Activated CD4-positive, alpha-beta T cell treated with anti-CD3 and anti-CD28 coated beads, Interleukin-2, Interleukin-4, amounts not matched to agents 100 ng/mL and 50 ng/mL, durations not matched to agents 16 hours and 8 hours (primary cell): ENCODE data around the gene NUMBL.

Experiments used
- DNase-seq: peaks from one replicate; pipeline ENCODE4 v3.0.0-alpha.2; 2020; ENCODE audit warnings: low spot score

NUMBL gene

DNA sequence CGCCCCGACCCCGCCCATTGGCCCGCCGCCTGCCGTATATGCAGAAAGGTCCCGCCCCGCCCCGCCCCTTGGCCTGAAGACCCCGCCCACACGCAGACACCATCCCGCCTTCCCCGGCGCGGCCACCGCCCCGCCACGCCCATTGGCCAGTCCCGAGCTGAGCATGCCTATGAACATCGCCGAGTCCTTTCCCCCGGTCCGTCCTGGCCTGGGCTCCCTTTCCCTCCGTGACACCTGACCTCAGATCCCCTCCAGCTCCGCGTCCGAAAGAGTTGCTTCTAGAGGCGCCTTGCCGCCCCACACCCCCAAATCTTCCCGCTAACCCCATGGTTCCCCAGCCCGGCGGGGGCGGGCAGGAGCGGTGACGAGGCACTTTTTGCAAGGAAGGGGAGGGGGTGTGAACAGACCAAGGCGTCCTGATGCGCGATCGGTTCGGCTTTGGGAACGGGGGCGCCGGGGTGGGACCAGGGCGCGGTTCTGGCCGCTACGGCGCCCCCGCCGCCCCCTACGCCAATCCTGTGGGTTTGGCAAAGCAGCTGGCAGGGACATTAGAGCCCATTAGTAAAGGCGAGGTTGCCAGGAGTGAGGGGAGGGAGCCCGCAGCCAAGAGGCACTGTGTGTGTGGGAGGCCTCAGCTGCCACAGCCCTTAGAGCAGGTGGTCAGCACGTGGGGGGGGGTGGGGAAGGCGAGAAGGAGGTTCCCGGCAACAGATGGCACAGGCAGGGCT is 406 bp upstream of the NUMBL start:
- DNase-seq, result peak; percentile 92

- DNase-seq, result no peak
Measured at GRCh38 chr19:40689339-40690049, 957 bp downstream of the NUMBL start.

- no peak for DNase-seq
Measured at GRCh38 chr19:40688987-40689338, 1.5 kb downstream of the NUMBL start.

DNA sequence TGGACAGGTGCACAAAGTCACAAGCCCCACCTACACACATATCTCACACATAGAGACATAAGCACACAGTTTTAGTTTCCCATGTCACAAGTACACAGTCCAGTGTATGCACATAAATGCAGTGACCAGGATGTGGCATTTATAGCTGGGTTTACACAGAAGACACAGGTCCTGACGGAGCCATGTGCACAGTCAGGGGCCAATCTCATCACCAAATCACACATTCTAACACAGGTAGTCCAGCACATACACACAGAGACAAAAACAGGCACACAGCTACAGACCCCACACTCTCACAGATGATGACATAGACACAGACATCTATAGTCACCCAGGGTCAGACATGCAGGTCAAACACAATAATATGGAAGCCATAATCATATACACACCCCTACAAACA is 2.1 kb downstream of the NUMBL start:
- DNase-seq, result no peak

- no peak for DNase-seq
Measured at GRCh38 chr19:40687525-40688016, 2.9 kb downstream of the NUMBL start.

GRCh38 chr19:40686882-40687524 is 3.4 kb downstream of the NUMBL start:
- no peak for DNase-seq

DNA sequence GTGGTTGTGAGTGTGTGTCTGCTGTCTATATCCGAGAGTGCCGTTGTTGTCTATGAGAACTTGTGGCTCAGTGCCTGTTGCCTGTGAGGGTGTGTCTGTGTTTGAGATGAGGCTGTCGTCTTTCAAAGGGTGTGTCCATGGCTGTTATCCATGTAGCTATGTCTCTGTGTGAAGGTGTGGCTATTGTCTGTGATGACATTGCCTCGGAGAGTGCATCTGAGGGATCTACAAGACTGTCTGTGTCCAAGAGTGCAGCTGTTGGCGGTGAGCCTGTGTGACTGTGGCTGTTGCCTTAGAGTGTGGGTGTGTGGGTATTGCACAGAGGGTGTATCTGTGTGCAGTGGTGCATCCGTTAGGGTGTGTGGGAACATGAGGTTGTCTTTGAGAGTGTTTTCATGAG is 4.9 kb downstream of the NUMBL start:
- DNase-seq, result no peak

GRCh38 chr19:40685016-40685526 is 5.4 kb downstream of the NUMBL start:
- DNase-seq, result no peak

DNA sequence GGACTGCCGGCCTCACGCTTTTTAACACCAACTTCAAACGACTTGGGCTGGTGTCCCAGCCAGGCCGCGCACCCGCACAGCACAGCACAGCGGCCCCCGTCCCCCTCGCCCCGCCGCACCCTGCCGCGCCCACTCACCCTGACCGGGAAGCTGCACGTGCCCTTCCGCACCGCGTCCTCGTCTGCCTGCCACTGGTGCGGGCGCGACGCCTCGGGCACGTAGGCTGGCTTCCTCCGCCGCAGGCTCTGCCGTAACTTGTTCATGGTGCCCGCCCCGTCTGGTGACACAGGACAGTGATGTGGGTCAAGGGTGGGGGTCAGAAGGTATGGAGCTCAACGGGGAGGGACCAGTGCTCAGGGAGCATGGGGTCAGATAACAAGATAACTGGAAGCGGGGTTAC is 6.2 kb downstream of the NUMBL start:
- no peak for DNase-seq

GRCh38 chr19:40683437-40683836 is 7.0 kb downstream of the NUMBL start:
- no peak for DNase-seq

- no peak for DNase-seq
Measured at GRCh38 chr19:40682431-40682964, 8.0 kb downstream of the NUMBL start.

- DNase-seq, result no peak
Measured at GRCh38 chr19:40681039-40681438, 9.4 kb downstream of the NUMBL start.

DNA sequence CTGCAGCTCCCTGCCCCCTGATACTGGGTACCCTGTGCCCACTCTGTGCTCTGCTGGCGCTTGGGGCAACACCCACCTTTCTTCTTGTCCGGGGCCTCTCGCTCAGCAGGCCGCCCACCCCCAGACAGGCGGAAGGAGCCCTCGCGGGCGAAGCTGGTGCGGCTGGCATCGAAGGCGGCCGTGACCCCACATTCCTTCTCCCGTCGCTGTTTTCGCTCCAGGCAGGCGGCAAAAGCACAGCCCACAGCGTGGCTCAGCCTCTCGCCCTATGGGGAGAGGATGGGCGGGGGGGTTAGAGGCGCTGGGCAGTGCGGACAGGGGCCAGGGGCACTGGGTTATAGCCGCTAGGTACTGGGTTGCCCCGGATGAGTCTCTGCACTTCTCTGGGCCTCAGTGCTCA is 13.3 kb downstream of the NUMBL start:
- no peak for DNase-seq

GRCh38 chr19:40674291-40674690 is 16.2 kb downstream of the NUMBL start:
- DNase-seq, result no peak

GRCh38 chr19:40673397-40673796 is 17.1 kb downstream of the NUMBL start:
- DNase-seq, result no peak

- DNase-seq, result no peak
Measured at GRCh38 chr19:40672573-40673299, 17.7 kb downstream of the NUMBL start.

DNA sequence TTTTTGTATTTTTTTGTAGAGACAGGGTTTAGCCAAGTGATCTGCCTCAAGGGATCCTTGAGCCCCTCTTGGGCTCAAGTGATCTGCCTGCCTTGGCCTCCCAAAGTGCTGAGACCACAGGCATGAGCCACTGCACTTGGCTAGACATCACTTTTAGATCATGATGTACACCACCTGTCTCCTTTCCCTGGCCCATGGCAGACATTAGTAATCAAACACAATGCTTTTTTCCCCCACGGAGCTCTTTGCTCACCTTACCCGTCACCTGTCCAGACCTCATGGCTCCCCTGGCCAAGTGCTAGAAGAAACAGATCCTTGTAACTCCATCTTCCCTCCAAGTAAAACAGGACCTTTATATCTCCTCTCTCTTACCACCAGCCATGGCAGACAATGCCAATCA is 18.4 kb downstream of the NUMBL start:
- no peak for DNase-seq

DNA sequence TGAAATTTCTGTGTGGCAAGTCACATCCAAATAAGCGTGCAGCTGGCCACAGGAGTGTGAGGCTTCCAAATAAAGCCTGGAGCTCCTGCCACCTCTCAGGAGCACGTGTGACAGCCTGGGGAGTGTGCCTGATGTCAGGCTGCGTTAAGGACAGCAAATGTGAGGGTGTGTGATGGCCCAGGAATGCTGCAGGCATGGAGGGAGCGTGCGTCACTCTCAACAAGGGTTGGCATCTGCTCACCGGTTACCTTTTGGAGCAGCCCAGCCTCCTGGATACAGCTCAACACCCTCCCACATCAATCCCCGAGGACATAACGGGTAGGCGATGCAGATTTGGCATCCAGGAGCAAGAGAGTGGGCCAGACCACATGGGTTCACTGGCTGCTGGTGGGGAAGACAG is 19.0 kb downstream of the NUMBL start:
- no peak for DNase-seq

DNA sequence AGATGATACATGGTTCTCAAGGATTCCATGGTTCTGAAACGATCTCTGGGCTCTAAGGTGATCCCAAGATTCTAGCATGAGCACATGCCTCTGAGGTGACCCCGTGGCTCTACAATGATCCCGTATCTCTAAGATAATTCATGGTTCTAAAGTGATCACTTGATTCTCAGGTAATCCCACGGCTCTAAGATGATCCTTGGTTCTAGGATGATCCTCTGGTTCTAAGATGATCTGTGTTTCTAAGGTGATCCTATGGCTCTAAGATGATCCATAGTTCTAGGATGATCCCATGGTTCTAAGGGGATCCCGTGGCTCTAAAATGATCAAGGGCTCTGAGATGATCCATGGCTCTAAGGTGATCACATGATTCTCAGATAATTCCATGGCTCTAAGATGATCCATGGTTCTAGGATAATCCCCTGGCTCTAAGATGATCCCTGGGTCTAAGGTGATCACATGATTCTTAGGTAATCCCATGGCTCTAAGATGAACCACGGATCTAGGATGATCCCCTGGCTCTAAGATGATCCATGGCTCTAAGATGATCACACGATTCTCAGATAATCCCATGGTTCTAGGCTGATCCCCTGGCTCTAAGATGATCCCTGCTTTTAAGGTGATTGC is 21.3 kb downstream of the NUMBL start:
- DNase-seq, result no peak

GRCh38 chr19:40667602-40668001 is 22.8 kb downstream of the NUMBL start:
- no peak for DNase-seq

- no peak for DNase-seq
Measured at GRCh38 chr19:40666803-40667438, 23.5 kb downstream of the NUMBL start.
